Body of pancreas (tissue), 4 donors: ENCODE results near the gene PIP4K2C. TPM values are rescaled to one million over a fixed set of nuclear protein-coding genes. Genes with fewer than 3 reads are reported as not detected.

ENCODE experiments used
- ATAC-seq: fragments of 150-250 bp; one replicate; pipeline ENCODE4 v1.9.1; 2016
- DNase-seq, 4 donors: peaks; one replicate each; pipeline ENCODE4 v3.0.0-alpha.2; 2019
- H3K27ac ChIP-seq, 4 donors: fragments of 200-600 bp; sonication (generic); 1 replicate in 3 of 4; 2 replicates in 1 of 4; pipeline versions ENCODE4 v1.5.1 to v1.6.1; 2016 to 2019; ENCODE audit warnings: mild to moderate bottlenecking in 1 of 4, mixed read lengths in 1 of 4, moderate library complexity in 1 of 4
- H3K27me3 ChIP-seq, 2 donors: fragments of 200-600 bp; sonication (generic); one replicate each; pipeline ENCODE4 v1.6.0; 2016; ENCODE audit warnings: mild to moderate bottlenecking in 1 of 2
- H3K36me3 ChIP-seq, 2 donors: fragments of 200-600 bp; sonication (generic); replicated peaks in 1 of 2; 2 replicates each; pipeline ENCODE4 v1.5.1; 2016; ENCODE audit warnings: low read depth in 2 of 2; ENCODE audit not compliant: insufficient read depth in 1 of 2
- H3K4me1 ChIP-seq: fragments of 200-600 bp; sonication (generic); one replicate; pipeline ENCODE4 v1.6.0; 2016
- H3K4me3 ChIP-seq, 2 donors: fragments of 200-600 bp; sonication (generic); 1 replicate in 1 of 2; 2 replicates in 1 of 2; pipeline ENCODE4 v1.5.1; 2016 to 2019
- H3K9me3 ChIP-seq, 3 donors: fragments of 200-600 bp; sonication (generic); 1 replicate in 2 of 3; 2 replicates in 1 of 3; pipeline ENCODE4 v1.5.1; 2016
- POLR2A ChIP-seq, 3 donors: fragments of 450-650 bp; IDR thresholded peaks; one replicate each; pipeline ENCODE4 v1.6.1; 2016; ENCODE audit warnings: antibody characterized with exemption in 3 of 3, mild to moderate bottlenecking in 2 of 3
- WGBS, 2 donors: methylation state at CpG; one replicate each; pipeline ENCODE4 v1.1.5; 2017; 5-methylcytosine and 5-hydroxymethylcytosine counted together
- intact Hi-C: fragments of 100-400 bp; cut with DNase I; formaldehyde crosslinking; loops from one replicate; pipeline ENCODE4 v1.15.1; 2023
- total RNA-seq, 2 donors: library from RNA; depleted of rRNA; stranded (reverse); fragments of >200 nt; gene quantifications; one replicate each; pipeline ENCODE4 v1.1.0, GENCODE V29; 2016
- TF ChIP-seq, protein P1 (sequence below), 7 experiments: fragments of 450-650 bp in 4 of 7; fragments of 200-600 bp in 3 of 7; sonication (generic) in 3 of 7; IDR thresholded peaks; one replicate each; pipeline ENCODE4 v1.5.1; 2016 to 2019; ENCODE audit warnings: antibody characterized with exemption in 7 of 7

Gene PIP4K2C
- total RNA-seq, 2 donors from 2014 or later, result 12.2 to 48.0 TPM

DNA sequence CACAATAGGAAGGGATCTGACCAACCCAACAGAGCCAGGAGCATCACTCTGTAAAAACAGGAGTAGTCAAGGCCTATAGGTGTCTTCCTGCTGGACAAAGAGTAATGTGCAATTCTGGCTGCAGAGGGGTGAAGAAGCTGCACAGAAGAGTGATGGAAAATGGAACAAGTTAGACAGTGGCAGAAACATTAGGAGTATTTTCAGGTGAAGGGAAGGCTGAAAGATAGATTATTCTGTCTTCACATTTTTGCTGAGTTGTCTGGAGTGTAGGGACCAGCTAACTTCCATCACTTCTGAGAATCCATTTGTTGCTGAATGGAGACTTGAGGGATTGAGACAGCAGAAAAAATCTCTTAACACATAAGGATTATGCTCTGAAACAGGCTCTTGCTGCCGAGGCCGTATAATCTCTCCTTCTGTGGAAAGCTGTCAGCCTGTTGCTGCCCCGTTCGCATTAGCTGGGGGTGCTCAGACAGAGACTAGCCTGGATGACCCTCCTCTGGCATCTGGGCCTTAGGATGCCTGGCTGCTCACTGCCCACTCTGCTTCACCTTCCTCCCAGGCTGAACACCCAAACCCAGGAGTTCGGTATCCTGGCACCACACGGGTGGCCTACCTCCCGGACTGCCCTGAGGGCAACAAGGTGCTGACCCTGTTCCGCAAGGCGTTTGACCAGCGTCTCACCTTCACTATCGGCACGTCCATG is 17.1 kb downstream of the PIP4K2C start:
- intact Hi-C loops, result no loop called here
- Histone ChIP-seq H3K9me3 (no peaks in the 10 kb centered on the region), H3K27me3 (no peaks in the 10 kb centered on the region), H3K36me3 (no peaks in the 10 kb centered on the region), H3K4me3 (no peak overlapping the region), H3K27ac (no peak overlapping the region), H3K4me1 (peaks cover 41% of the 10 kb centered on the region)
- ATAC-seq (no peak), DNase-seq (no peak)
- WGBS, 2 donors, result 85 to 90% methylated on average over 12 of the region's 12 CpGs
- TF ChIP-seq, protein P1, sequence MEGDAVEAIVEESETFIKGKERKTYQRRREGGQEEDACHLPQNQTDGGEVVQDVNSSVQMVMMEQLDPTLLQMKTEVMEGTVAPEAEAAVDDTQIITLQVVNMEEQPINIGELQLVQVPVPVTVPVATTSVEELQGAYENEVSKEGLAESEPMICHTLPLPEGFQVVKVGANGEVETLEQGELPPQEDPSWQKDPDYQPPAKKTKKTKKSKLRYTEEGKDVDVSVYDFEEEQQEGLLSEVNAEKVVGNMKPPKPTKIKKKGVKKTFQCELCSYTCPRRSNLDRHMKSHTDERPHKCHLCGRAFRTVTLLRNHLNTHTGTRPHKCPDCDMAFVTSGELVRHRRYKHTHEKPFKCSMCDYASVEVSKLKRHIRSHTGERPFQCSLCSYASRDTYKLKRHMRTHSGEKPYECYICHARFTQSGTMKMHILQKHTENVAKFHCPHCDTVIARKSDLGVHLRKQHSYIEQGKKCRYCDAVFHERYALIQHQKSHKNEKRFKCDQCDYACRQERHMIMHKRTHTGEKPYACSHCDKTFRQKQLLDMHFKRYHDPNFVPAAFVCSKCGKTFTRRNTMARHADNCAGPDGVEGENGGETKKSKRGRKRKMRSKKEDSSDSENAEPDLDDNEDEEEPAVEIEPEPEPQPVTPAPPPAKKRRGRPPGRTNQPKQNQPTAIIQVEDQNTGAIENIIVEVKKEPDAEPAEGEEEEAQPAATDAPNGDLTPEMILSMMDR (IDR thresholded peaks at IDR 0.05), result no peak
- no peak for TF ChIP-seq POLR2A (IDR thresholded peaks at IDR 0.05)

DNA sequence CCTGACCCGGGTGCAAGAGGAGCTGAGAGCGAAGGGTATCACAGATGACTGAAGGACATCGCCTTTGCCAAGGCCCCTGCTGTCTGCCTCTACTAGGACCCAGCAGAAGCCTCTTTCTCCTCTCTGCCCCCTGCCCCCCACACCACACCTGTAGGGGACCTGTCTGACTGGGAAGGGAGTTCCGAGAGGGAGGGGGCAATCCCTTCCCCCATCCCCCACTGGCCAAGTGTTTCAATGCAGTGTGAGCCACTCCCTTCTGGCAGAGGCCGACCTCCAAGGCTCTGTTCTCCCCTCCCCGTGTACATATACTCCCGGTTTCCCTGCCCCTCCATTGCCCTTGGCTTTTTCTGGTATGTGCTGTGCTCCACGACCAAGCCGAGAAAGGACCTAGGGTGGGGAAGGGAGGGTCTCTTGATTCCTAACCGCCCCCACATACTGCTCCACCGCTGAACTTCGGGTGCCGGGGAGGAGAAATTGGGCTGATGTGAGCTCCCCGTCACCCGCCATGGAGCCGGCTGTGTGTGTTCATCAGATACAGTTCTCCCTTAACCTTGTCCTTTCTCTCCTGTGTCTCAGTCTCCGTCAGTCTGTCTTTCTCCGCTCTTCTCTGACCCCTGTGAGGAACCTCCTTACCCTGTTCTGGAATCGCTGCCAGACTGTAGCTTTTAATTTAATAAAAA is 18.2 kb downstream of the PIP4K2C start:
- Histone ChIP-seq H3K36me3 (no peaks in the 10 kb centered on the region), H3K4me3 (no peak overlapping the region), H3K27ac (no peak overlapping the region), H3K9me3 (no peaks in the 10 kb centered on the region), H3K27me3 (no peaks in the 10 kb centered on the region), H3K4me1 (peaks cover 33% of the 10 kb centered on the region)
- intact Hi-C loops, result no loop called here
- DNase-seq (no peak), ATAC-seq (no peak)
- TF ChIP-seq, protein P1 (IDR thresholded peaks at IDR 0.05), result no peak
- no peak for TF ChIP-seq POLR2A (IDR thresholded peaks at IDR 0.05)
- WGBS, 2 donors, result 69 to 81% methylated on average over 19 of the region's 19 CpGs

DNA sequence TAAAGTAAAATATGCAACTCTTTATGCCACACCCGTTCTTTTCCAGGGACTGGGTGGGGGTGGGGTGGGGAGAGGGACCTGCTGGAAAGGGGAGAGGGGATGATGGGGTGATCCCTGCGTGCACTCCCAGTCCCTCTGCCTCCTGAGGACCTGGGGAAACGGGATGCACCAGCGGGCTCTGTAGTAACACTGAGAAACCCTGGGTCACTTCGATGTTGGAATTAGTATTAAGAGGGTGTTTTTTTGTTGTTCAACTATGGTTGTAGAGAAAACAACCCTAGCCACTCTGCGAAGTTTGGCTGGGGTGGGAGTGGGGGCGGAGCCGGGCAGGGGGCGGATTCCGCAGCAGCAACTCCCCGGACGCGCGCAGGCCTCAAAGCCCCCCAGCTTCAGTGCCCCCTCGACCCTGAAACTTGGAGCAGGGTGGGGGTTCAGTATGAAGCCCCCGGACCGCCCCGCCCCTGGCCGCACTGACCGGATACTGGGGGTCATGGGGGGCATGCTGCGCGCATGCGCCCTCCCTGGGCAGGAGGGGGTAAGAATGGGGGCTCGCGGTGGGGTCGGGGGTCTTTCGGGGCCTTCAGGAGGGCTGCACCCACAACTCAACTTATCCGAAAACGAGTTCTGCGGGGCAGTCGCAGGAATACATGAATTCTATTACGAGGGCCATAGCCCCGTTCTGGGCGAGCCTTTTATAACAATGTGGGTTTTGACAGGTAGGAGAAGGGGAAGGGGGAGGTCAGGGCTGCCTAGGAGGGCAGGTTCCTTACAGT is 19.0 kb downstream of the PIP4K2C start:
- no peak for ATAC-seq
- 32 to 34% methylated on average over 24 to 34 of the region's 34 CpGs for WGBS, 2 donors
- H3K9me3 ChIP-seq, result no peaks in the 10 kb centered on the region
- no peak overlapping the region for H3K4me3 ChIP-seq
- no peak for DNase-seq
- H3K4me1 ChIP-seq, result peaks cover 30% of the 10 kb centered on the region
- H3K27ac ChIP-seq, result no peak overlapping the region
- intact Hi-C loops, result no loop called here
- no peaks in the 10 kb centered on the region for H3K36me3 ChIP-seq
- TF ChIP-seq, protein P1 (IDR thresholded peaks at IDR 0.05), result no peak
- no peak for TF ChIP-seq POLR2A (IDR thresholded peaks at IDR 0.05)
- no peaks in the 10 kb centered on the region for H3K27me3 ChIP-seq

DNA sequence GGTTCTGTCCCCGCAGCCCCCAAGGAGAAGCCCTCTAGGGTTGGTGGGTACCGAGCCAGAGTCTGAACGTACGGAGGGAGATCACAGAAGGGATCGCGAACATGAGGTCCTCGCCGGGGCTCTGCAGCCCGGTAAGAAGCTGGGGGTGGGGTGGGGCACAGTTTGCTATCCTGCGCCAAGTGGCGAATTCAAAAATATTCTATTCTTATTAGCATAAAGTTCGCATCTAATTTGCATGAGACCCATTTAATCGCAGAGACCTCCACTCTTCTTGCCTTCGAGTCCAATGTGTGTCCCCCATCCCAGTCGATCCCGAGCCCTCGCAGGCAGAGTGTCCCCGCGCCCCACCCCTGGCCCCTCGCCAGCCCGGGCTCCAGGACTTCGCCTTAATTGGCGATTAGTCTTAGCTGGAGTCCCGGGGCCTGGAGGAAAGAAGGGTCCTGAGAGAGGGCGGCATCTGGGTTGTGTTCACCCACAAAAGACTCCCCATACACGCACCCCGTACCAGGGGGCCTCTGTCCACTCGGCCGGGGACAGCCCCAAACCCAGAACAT is 19.6 kb downstream of the PIP4K2C start:
- no peaks in the 10 kb centered on the region for H3K36me3 ChIP-seq
- H3K4me1 ChIP-seq, result peaks cover 24% of the 10 kb centered on the region
- no peaks in the 10 kb centered on the region for H3K9me3 ChIP-seq
- H3K27ac ChIP-seq, result peak overlapping the region in 1 of 4 donors; percentile 28
- no peaks in the 10 kb centered on the region for H3K27me3 ChIP-seq
- WGBS, 2 donors, result 9 to 25% methylated on average over 25 to 29 of the region's 29 CpGs
- ATAC-seq (peak; percentile 7), DNase-seq (peak in 2 of 4 donors; percentile 27 to 43)
- TF ChIP-seq POLR2A (IDR thresholded peaks at IDR 0.05), result no peak
- TF ChIP-seq, protein P1 (IDR thresholded peaks at IDR 0.05), result no peak
- no peak overlapping the region for H3K4me3 ChIP-seq
- intact Hi-C loops, result no loop called here
